Left ventricle myocardium inferior (tissue), 1 donor: ENCODE results near the gene ITGA7. TPM values are rescaled to one million over a fixed set of nuclear protein-coding genes. Genes with fewer than 3 reads are reported as not detected.

Source experiments
- DNase-seq: peaks from one replicate; pipeline ENCODE4 v3.0.0-alpha.2; 2020
- H3K27ac ChIP-seq: fragments of 200-600 bp; replicated peaks from 2 replicates; pipeline ENCODE4 v1.8.0; 2021
- H3K27me3 ChIP-seq: fragments of 200-600 bp; 2 replicates; pipeline ENCODE4 v1.8.0; 2021; ENCODE audit warnings: low read depth
- H3K36me3 ChIP-seq: fragments of 200-600 bp; 2 replicates; pipeline ENCODE4 v1.8.0; 2021
- H3K4me1 ChIP-seq: fragments of 200-600 bp; 2 replicates; pipeline ENCODE4 v1.8.0; 2021
- H3K4me3 ChIP-seq: fragments of 200-600 bp; 2 replicates; pipeline ENCODE4 v1.8.0; 2021; ENCODE audit warnings: mild to moderate bottlenecking, moderate library complexity
- H3K9me3 ChIP-seq: fragments of 200-600 bp; replicated peaks from 2 replicates; pipeline ENCODE4 v1.8.0; 2021
- CTCF ChIP-seq: fragments of 200-600 bp; IDR thresholded peaks from 2 replicates; pipeline ENCODE4 v1.8.0; 2021; ENCODE audit warnings: antibody characterized with exemption, mild to moderate bottlenecking, borderline replicate concordance
- intact Hi-C: fragments of 100-400 bp; cut with micrococcal nuclease; formaldehyde crosslinking; loops from one replicate; pipeline ENCODE4 v1.11.0; 2022
- total RNA-seq: library from RNA; stranded (reverse); fragmentation: NEBNext Ultra II Directional; extraction: Animal tissue kit (Norgen Biotek cat#: 25700); gene quantifications from one replicate; pipeline ENCODE4 v1.2.1, GENCODE V29; 2021
- donor health status: DM: no; HTN: yes; CAD: no; lungs with severe emphysema.

Gene ITGA7
- total RNA-seq, 1 donor from 2014 or later, result 520 TPM

- Histone ChIP-seq H3K9me3 (no peaks in the 10 kb centered on the region), H3K36me3 (peaks cover 51% of the 10 kb centered on the region), H3K4me1 (peaks cover 53% of the 10 kb centered on the region), H3K27ac (peak overlapping the region; percentile 60), H3K4me3 (no peak overlapping the region), H3K27me3 (no peaks in the 10 kb centered on the region)
- TF ChIP-seq CTCF, result no peak
- intact Hi-C loops, result no loop called here
- no peak for DNase-seq
Measured at GRCh38 chr12:55699471-55700055, 8.1 kb downstream of the ITGA7 start.

- Histone ChIP-seq H3K9me3 (no peaks in the 10 kb centered on the region), H3K27me3 (no peaks in the 10 kb centered on the region), H3K4me3 (no peak overlapping the region), H3K27ac (peak overlapping the region; percentile 60), H3K36me3 (peaks cover 57% of the 10 kb centered on the region), H3K4me1 (peaks cover 48% of the 10 kb centered on the region)
- no peak for TF ChIP-seq CTCF
- DNase-seq, result no peak
- intact Hi-C loops, result no loop called here
Measured at GRCh38 chr12:55698965-55699364, 8.7 kb downstream of the ITGA7 start.

GRCh38 chr12:55698241-55698955 is 9.3 kb downstream of the ITGA7 start:
- intact Hi-C loops, result no loop called here
- no peak overlapping the region for H3K27ac ChIP-seq
- no peaks in the 10 kb centered on the region for H3K9me3 ChIP-seq
- no peak for DNase-seq
- no peak for TF ChIP-seq CTCF
- no peak overlapping the region for H3K4me3 ChIP-seq
- H3K4me1 ChIP-seq, result peaks cover 42% of the 10 kb centered on the region
- H3K36me3 ChIP-seq, result peaks cover 63% of the 10 kb centered on the region
- no peaks in the 10 kb centered on the region for H3K27me3 ChIP-seq

- H3K27ac ChIP-seq, result no peak overlapping the region
- H3K27me3 ChIP-seq, result no peaks in the 10 kb centered on the region
- no peak for DNase-seq
- H3K4me1 ChIP-seq, result peaks cover 37% of the 10 kb centered on the region
- no peak overlapping the region for H3K4me3 ChIP-seq
- no peak for TF ChIP-seq CTCF
- intact Hi-C loops, result no loop called here
- H3K36me3 ChIP-seq, result peaks cover 70% of the 10 kb centered on the region
- H3K9me3 ChIP-seq, result no peaks in the 10 kb centered on the region
Measured at GRCh38 chr12:55697686-55698085, 10.0 kb downstream of the ITGA7 start.

- no peak for DNase-seq
- no peaks in the 10 kb centered on the region for H3K9me3 ChIP-seq
- H3K27me3 ChIP-seq, result no peaks in the 10 kb centered on the region
- no peak for TF ChIP-seq CTCF
- intact Hi-C loops, result no loop called here
- H3K27ac ChIP-seq, result no peak overlapping the region
- H3K4me3 ChIP-seq, result no peak overlapping the region
- H3K36me3 ChIP-seq, result peaks cover 77% of the 10 kb centered on the region
- peaks cover 29% of the 10 kb centered on the region for H3K4me1 ChIP-seq
Measured at GRCh38 chr12:55696796-55697462, 10.8 kb downstream of the ITGA7 start.
